HEK293T (cell line): ENCODE data around the gene BTBD1.
"Not testable (repeated sequence)": the region's sequence is repeated elsewhere in the genome, so short reads cannot be mapped to it uniquely, and the experiment has no call there.

Experiments used
- CTCF ChIA-PET: fragments of 350-600 bp; formaldehyde crosslinking; extraction: SDS; loops from one replicate; lab custom pipeline; 2021; ENCODE audit warnings: antibody characterized with exemption, inconsistent platforms; lab: Yijun Ruan, JAX
- POLR2A ChIA-PET: fragments of 350-600 bp; formaldehyde crosslinking; extraction: SDS; loops from one replicate; lab custom pipeline; 2020; ENCODE audit warnings: antibody characterized with exemption, inconsistent platforms; lab: Yijun Ruan, JAX
- DNase-seq: peaks from one replicate; pipeline ENCODE4 v3.0.0; 2012; ENCODE audit warnings: mixed read lengths; ENCODE audit errors: extremely low spot score
- ARNT ChIP-seq: fragments of 450-650 bp; IDR thresholded peaks from 2 replicates; pipeline ENCODE4 v1.6.1; 2017; ENCODE audit warnings: mild to moderate bottlenecking
- BHLHE40 ChIP-seq: fragments of 450-650 bp; IDR thresholded peaks from 2 replicates; pipeline ENCODE4 v1.6.1; 2016; ENCODE audit warnings: mild to moderate bottlenecking, moderate library complexity, borderline replicate concordance
- CTBP1 ChIP-seq: fragments of 450-650 bp; IDR thresholded peaks from 2 replicates; pipeline ENCODE4 v1.6.1; 2016; ENCODE audit warnings: borderline replicate concordance
- ELF4 ChIP-seq: fragments of 450-650 bp; IDR thresholded peaks from 2 replicates; pipeline ENCODE4 v1.6.1; 2017; ENCODE audit warnings: antibody characterized with exemption
- FOXA1 ChIP-seq: fragments of 450-650 bp; IDR thresholded peaks from 2 replicates; pipeline ENCODE4 v1.6.1; 2016; ENCODE audit warnings: mild to moderate bottlenecking
- FOXK2 ChIP-seq: fragments of 450-650 bp; IDR thresholded peaks from 2 replicates; pipeline ENCODE4 v1.6.1; 2016; ENCODE audit warnings: mild to moderate bottlenecking
- FOXM1 ChIP-seq: fragments of 450-650 bp; IDR thresholded peaks from 2 replicates; pipeline ENCODE4 v1.6.1; 2017; ENCODE audit warnings: mild to moderate bottlenecking, borderline replicate concordance
- HDGF ChIP-seq: fragments of 450-650 bp; IDR thresholded peaks from 2 replicates; pipeline ENCODE4 v1.6.1; 2017; ENCODE audit warnings: antibody characterized with exemption, borderline replicate concordance
- L3MBTL2 ChIP-seq: fragments of 450-650 bp; conservative IDR thresholded peaks from 2 replicates; pipeline ENCODE4 v1.6.1; 2016; ENCODE audit warnings: mild to moderate bottlenecking
- LEF1 ChIP-seq: fragments of 450-650 bp; IDR thresholded peaks from 2 replicates; pipeline ENCODE4 v1.6.1; 2017; ENCODE audit warnings: mild to moderate bottlenecking, borderline replicate concordance
- NFRKB ChIP-seq: fragments of 450-650 bp; IDR thresholded peaks from 2 replicates; pipeline ENCODE4 v1.6.1; 2016; ENCODE audit warnings: mild to moderate bottlenecking, moderate library complexity
- SP1 ChIP-seq: fragments of 450-650 bp; IDR thresholded peaks from 2 replicates; pipeline ENCODE4 v1.6.1; 2017
- SUZ12 ChIP-seq: fragments of 450-650 bp; IDR thresholded peaks from 2 replicates; pipeline ENCODE4 v1.6.1; 2016; ENCODE audit warnings: mild to moderate bottlenecking
- TARDBP ChIP-seq: fragments of 450-650 bp; IDR thresholded peaks from 2 replicates; pipeline ENCODE4 v1.6.1; 2016
- ZNF384 ChIP-seq: fragments of 450-650 bp; IDR thresholded peaks from 2 replicates; pipeline ENCODE4 v1.6.1; 2016
- TF ChIP-seq, protein P1 (sequence below): fragments of 450-650 bp; IDR thresholded peaks from 2 replicates; pipeline ENCODE4 v1.6.1; 2016

BTBD1 gene

GRCh38 chr15:83012636-83013035 is 54.4 kb downstream of the BTBD1 start:
- ChIA-PET CTCF (interaction anchor here (1.0 to 3.5 kb wide), 2 partner anchors 13 to 54 kb away, joined by 3 to 11 read pairs; partner anchors contain the start of gene BTBD1), POLR2A (interaction anchor here (0.9 to 2.6 kb wide), 9 partner anchors 9 to 298 kb away, joined by 3 to 15 read pairs (median 5); partner anchors contain the start of gene BTBD1)
- no peak for DNase-seq
- TF ChIP-seq FOXA1 (no peak), FOXK2 (no peak), ELF4 (no peak), CTBP1 (no peak), ZNF384 (no peak), BHLHE40 (no peak)

GRCh38 chr15:83012076-83012426 is 55.0 kb downstream of the BTBD1 start:
- ChIA-PET POLR2A (interaction anchor here (0.5 to 2.6 kb wide), 13 partner anchors 9 to 472 kb away, joined by 3 to 15 read pairs (median 5); partner anchors contain the start of genes BTBD1, RAMAC, RPS17 and WHAMM), CTCF (interaction anchor here (0.6 to 3.5 kb wide), 4 partner anchors 10 to 55 kb away, joined by 3 to 11 read pairs (median 4); partner anchors contain the start of gene BTBD1)
- TF ChIP-seq FOXM1 (no peak), FOXK2 (no peak), ELF4 (no peak), ZNF384 (no peak), SP1 (no peak), CTBP1 (no peak)
- TF ChIP-seq, protein P1, sequence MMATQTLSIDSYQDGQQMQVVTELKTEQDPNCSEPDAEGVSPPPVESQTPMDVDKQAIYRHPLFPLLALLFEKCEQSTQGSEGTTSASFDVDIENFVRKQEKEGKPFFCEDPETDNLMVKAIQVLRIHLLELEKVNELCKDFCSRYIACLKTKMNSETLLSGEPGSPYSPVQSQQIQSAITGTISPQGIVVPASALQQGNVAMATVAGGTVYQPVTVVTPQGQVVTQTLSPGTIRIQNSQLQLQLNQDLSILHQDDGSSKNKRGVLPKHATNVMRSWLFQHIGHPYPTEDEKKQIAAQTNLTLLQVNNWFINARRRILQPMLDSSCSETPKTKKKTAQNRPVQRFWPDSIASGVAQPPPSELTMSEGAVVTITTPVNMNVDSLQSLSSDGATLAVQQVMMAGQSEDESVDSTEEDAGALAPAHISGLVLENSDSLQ = no peak
- DNase-seq = no peak

DNA sequence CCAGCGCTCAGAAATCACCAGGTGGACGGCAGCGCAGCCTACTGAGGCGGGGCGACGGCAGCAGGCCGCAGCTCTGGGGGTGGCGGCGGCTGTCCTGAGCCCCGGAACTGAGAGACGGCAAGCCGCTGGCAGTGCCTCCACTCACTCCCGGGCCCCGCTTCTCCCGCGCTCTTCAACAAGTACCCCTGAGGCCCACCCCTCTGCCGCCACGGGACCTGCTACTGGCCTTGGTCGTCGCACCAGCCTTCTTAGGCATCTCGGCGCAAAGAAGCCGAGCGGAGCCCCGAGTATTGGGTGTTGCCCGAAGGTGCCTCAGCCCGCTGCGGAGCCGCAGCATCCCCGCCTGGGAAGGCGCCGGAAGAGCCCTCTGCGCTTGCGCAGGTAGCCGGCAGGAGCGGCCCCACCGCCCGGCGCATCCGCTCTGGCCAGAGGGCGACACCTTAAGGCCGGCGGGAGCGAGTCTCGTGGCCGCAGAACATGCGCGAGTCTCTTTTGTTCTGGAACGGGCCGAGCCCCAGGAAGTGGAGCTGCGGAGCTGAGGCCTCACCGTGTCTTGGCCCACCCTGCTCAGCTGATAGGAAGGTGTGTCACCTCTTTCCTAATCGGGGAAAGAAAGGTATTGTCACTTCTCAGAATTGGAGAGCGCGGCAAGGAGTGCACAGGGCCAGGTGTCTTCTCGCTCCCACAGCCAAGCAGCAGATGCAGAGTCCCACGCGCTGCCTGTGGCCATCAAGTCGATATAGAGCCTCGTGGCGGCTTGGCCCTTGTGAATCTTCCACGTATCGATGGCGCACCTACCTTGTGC is 55.6 kb downstream of the BTBD1 start, which contains the start of gene C15orf40:
Gene C15orf40 (minus strand): TSS at position 369 of the 805 bp plus-strand sequence. CDS start 32 bp downstream, at position 337.
- POLR2A ChIA-PET = interaction anchor here (0.5 to 2.6 kb wide), 18 partner anchors 9 to 471 kb away, joined by 3 to 15 read pairs (median 4); partner anchors contain the start of genes BTBD1, RAMAC, RPS17 and SH3GL3
- CTCF ChIA-PET = interaction anchor here (0.6 to 3.5 kb wide), 9 partner anchors 9 to 369 kb away, joined by 3 to 11 read pairs (median 3); partner anchors contain the start of gene BTBD1
- peak; percentile 97 for DNase-seq
- TF ChIP-seq L3MBTL2 (peak; percentile 97), ARNT (peak; percentile 57; the same call in 1 of the 2 replicates), HDGF (peak; percentile 83; the same call in 1 of the 2 replicates), ELF4 (0 out of 2 replicates have a peak, but pooled peaks have one; percentile 53)
- TF ChIP-seq, protein P1 = no peak

GRCh38 chr15:83010709-83011270 is 56.3 kb downstream of the BTBD1 start:
- TF ChIP-seq FOXK2 = no peak
- TF ChIP-seq HDGF = peak; percentile 67; the same call in 1 of the 2 replicates
- peak; percentile 87 for DNase-seq
- ChIA-PET CTCF (interaction anchor here (0.5 to 3.5 kb wide), 8 partner anchors 11 to 370 kb away, joined by 3 to 11 read pairs (median 4); no protein-coding TSS in a partner anchor), POLR2A (interaction anchor here (0.7 to 2.6 kb wide), 18 partner anchors 8 to 470 kb away, joined by 3 to 15 read pairs (median 4); partner anchors contain the start of genes BTBD1, RAMAC, RPS17 and SH3GL3)

DNA sequence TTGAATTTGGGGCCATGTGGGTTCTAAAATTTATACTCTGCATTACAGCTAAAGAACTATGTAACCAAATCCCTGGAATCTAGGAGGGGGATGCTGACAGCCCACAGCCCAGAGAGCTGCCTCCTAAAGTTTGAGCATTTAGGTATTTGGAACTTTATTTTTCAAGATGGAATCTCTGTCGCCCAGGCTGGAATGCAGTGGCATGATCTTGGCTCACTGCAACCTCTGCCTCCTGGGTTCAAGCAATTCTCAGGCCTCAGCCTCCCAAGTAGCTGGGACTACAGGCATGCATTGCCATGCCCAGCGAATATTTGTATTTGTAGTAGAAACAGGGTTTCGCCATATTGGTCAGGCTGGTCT is 66.4 kb downstream of the BTBD1 start:
- ChIA-PET POLR2A (interaction anchor here (0.9 to 2.0 kb wide), 6 partner anchors 11 to 250 kb away, joined by 3 to 11 read pairs (median 3); partner anchors contain the start of gene C15orf40), CTCF (interaction anchor here (0.6 to 1.6 kb wide), 7 partner anchors 11 to 470 kb away, joined by 3 to 11 read pairs (median 3); partner anchors contain the start of genes C15orf40 and RAMAC)
- DNase-seq = not testable (repeated sequence)

GRCh38 chr15:82999905-83000671 is 67.0 kb downstream of the BTBD1 start:
- no peak for TF ChIP-seq TARDBP
- no peak for TF ChIP-seq SUZ12
- TF ChIP-seq ZNF384 = no peak
- TF ChIP-seq FOXA1 = no peak
- TF ChIP-seq CTBP1 = no peak
- no peak for TF ChIP-seq NFRKB
- no peak for TF ChIP-seq BHLHE40
- TF ChIP-seq, protein P1 = no peak
- no peak for TF ChIP-seq HDGF
- no peak for TF ChIP-seq ARNT
- no peak for TF ChIP-seq SP1
- no peak for TF ChIP-seq FOXK2
- TF ChIP-seq LEF1 = no peak
- TF ChIP-seq FOXM1 = no peak
- POLR2A ChIA-PET = interaction anchor here (0.9 to 2.0 kb wide), 6 partner anchors 11 to 250 kb away, joined by 3 to 11 read pairs (median 3); partner anchors contain the start of gene C15orf40
- CTCF ChIA-PET = interaction anchor here (0.6 to 1.6 kb wide), 9 partner anchors 11 to 469 kb away, joined by 3 to 11 read pairs (median 3); partner anchors contain the start of genes C15orf40 and RAMAC
- peak; percentile 59 for DNase-seq
